Tibial artery (tissue), 4 donors: ENCODE measurements around the gene YWHAB.
"Not testable (repeated sequence)": the region's sequence is repeated elsewhere in the genome, so short reads cannot be mapped to it uniquely, and the experiment has no call there.

Source experiments
- DNase-seq, 2 donors: peaks; one replicate each; pipeline ENCODE4 v3.0.0-alpha.2; 2019
- H3K27ac ChIP-seq, 2 donors: fragments of 200-600 bp; sonication (generic) in 1 of 2; 1 replicate in 1 of 2; 2 replicates in 1 of 2; pipeline ENCODE4 v1.5.1; 2018 to 2019; ENCODE audit warnings: mild to moderate bottlenecking in 1 of 2
- H3K27me3 ChIP-seq, 2 donors: fragments of 200-600 bp; sonication (generic) in 1 of 2; one replicate each; pipeline versions ENCODE4 v1.5.1 to v1.6.0; 2016 to 2019
- H3K36me3 ChIP-seq, 3 donors: fragments of 200-600 bp; sonication (generic) in 2 of 3; one replicate each; pipeline ENCODE4 v1.5.1; 2016 to 2019; ENCODE audit warnings: mild to moderate bottlenecking in 2 of 3
- H3K4me1 ChIP-seq, 4 donors: fragments of 200-600 bp; sonication (generic) in 2 of 4; 1 replicate in 3 of 4; 2 replicates in 1 of 4; pipeline ENCODE4 v1.5.1; 2016 to 2019
- H3K4me3 ChIP-seq, 2 donors: fragments of 200-600 bp; sonication (generic) in 1 of 2; 1 replicate in 1 of 2; 2 replicates in 1 of 2; pipeline ENCODE4 v1.5.1; 2018 to 2019; ENCODE audit warnings: mild to moderate bottlenecking in 2 of 2
- H3K9me3 ChIP-seq, 3 donors: fragments of 200-600 bp; sonication (generic) in 1 of 3; one replicate each; pipeline ENCODE4 v1.5.1; 2016 to 2019
- intact Hi-C: fragments of 100-400 bp; cut with DNase I; formaldehyde crosslinking; loops from one replicate; pipeline ENCODE4 v1.15.0; 2023; ENCODE audit warnings: low total_unique reads
- TF ChIP-seq, protein P1 (sequence below), 2 experiments: fragments of 200-600 bp in 1 of 2; fragments of 450-650 bp in 1 of 2; IDR thresholded peaks; one replicate each; pipeline ENCODE4 v1.5.1; 2017 to 2019; ENCODE audit warnings: antibody characterized with exemption in 2 of 2, mild to moderate bottlenecking in 1 of 2, moderate library complexity in 1 of 2

YWHAB gene

GRCh38 chr20:44858606-44859360, 26.7 kb upstream of the YWHAB start:
- DNase-seq: no peak
- intact Hi-C loops: no loop called here
- H3K4me3 ChIP-seq: no peak overlapping the region
- peaks cover 0 to 57% (median 26%) of the 10 kb centered on the region in 4 donors for H3K4me1 ChIP-seq
- H3K27ac ChIP-seq: peak overlapping the region; percentile 78 to 83
- H3K9me3 ChIP-seq: no peaks in the 10 kb centered on the region
- no peaks in the 10 kb centered on the region for H3K27me3 ChIP-seq
- TF ChIP-seq, protein P1, sequence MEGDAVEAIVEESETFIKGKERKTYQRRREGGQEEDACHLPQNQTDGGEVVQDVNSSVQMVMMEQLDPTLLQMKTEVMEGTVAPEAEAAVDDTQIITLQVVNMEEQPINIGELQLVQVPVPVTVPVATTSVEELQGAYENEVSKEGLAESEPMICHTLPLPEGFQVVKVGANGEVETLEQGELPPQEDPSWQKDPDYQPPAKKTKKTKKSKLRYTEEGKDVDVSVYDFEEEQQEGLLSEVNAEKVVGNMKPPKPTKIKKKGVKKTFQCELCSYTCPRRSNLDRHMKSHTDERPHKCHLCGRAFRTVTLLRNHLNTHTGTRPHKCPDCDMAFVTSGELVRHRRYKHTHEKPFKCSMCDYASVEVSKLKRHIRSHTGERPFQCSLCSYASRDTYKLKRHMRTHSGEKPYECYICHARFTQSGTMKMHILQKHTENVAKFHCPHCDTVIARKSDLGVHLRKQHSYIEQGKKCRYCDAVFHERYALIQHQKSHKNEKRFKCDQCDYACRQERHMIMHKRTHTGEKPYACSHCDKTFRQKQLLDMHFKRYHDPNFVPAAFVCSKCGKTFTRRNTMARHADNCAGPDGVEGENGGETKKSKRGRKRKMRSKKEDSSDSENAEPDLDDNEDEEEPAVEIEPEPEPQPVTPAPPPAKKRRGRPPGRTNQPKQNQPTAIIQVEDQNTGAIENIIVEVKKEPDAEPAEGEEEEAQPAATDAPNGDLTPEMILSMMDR (IDR thresholded peaks at IDR 0.05): no peak
- no peaks in the 10 kb centered on the region for H3K36me3 ChIP-seq

DNA sequence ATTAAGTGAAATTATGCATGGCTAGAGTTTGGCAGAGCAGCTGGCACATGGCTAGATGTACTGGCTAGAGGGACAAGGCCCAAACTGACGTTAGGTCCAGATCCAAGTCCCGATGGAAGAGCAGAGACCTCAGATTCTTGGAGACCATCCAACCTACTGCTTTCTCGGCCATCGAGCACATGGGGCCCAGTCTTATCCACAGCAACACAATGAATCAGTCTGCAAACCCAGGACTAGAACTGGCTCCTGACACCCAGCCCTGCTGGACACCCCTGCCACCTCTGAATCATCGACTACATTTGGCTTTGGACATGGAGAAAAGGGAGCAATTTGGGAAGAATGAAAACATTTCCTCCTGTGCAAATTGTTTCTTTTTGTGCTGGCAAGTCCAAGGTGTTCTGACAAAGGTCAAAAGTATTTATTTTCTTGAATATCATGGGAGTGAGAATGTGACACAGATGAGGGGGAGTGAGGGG, 23.9 kb upstream of the YWHAB start:
- H3K27me3 ChIP-seq: no peaks in the 10 kb centered on the region
- peaks cover 0 to 59% (median 26%) of the 10 kb centered on the region in 4 donors for H3K4me1 ChIP-seq
- no peak overlapping the region for H3K4me3 ChIP-seq
- intact Hi-C loops: no loop called here
- DNase-seq: peak; percentile 88 to 92
- no peaks in the 10 kb centered on the region for H3K36me3 ChIP-seq
- TF ChIP-seq, protein P1 (IDR thresholded peaks at IDR 0.05): no peak
- H3K9me3 ChIP-seq: no peaks in the 10 kb centered on the region
- H3K27ac ChIP-seq: peak overlapping the region; percentile 82 to 83

DNA sequence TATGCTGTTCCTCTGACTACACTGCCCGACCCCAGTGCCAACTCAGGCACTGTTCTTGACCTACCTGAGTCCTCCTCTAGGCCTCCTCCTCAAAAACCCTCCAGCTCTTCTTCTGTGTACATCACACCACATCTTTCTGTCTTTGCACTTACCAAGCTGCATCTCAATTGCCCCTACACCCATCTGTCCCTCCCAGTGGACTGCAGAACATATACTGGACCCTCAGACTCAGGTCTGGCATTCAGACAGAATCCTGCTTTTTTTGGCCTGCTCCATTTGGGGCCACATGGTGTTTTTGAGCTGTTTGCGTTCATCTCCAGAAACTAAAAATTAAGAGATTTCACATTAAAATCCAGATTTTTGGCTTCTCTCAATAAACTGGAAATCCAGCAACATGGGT, 23.2 kb upstream of the YWHAB start:
- DNase-seq: no peak

DNA sequence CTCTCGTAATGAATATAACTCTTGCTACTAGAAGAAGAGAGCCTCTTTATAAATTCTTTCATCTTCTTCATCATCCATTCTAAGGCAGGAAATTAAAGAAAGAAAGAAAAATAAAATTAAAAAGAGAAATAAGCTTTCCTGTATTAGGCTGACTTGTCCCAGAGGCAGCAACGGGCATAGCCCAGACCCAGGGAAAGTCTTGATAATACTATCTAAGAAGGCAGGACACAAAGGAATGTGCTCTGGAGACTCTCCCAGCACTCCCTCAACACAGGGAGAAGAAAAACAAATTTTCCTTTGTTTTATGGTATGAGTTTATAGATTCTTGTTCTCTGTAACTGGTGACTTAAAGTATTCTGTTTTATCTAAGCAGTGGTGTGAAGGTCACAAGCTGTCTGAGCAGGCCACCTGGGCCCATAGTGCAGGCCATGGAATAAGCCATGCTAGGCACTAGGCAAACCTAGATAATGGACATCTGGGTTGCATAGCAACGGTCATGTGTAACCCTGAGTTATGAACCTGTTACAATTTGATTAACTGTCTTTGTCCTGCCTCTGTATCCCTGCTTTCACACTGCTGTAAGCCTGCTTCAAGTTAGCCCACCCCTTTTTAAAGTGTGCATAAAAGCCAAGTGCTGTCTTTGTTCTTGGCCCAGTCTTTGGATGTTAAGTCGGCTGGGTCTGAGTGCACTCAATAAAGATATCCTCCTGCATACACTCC, 22.0 kb upstream of the YWHAB start:
- intact Hi-C loops, H3K27me3 ChIP-seq, DNase-seq, H3K4me3 ChIP-seq, H3K36me3 ChIP-seq, H3K9me3 ChIP-seq: not testable (repeated sequence)
- Histone ChIP-seq H3K4me1 (peaks cover 0 to 61% (median 36%) of the 10 kb centered on the region in 4 donors), H3K27ac (peak overlapping the region; percentile 82 to 83)

More for the DNA sequence above, 23.2 kb upstream of the YWHAB start:
- intact Hi-C loops: no loop called here
- no peak overlapping the region for H3K4me3 ChIP-seq
- H3K9me3 ChIP-seq: no peaks in the 10 kb centered on the region
- H3K4me1 ChIP-seq: peaks cover 0 to 66% (median 33%) of the 10 kb centered on the region in 4 donors
- TF ChIP-seq, protein P1 (IDR thresholded peaks at IDR 0.05): no peak
- H3K27ac ChIP-seq: peak overlapping the region; percentile 82 to 83
- no peaks in the 10 kb centered on the region for H3K27me3 ChIP-seq
- no peaks in the 10 kb centered on the region for H3K36me3 ChIP-seq

DNA sequence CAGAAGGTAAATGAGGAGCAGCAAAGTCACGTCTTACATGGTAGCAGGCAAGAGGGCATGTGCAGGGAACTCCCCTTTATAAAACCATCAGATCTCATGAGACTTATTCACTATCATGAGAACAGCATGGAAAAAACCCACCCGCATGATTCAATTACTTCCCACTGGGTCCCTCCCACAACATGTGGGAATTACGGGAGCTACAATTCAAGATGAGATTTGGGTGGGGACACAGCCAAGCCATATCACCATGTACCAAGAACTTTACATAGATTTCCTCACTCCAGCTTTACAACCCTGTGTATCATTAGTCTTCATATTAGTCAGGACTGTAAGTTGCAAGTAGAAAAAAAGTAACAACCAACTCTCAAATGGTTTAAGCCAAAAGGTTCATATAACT, 21.0 kb upstream of the YWHAB start:
- DNase-seq, H3K9me3 ChIP-seq, H3K27ac ChIP-seq, H3K4me3 ChIP-seq, intact Hi-C loops, H3K27me3 ChIP-seq, H3K36me3 ChIP-seq: not testable (repeated sequence)
- H3K4me1 ChIP-seq: peaks cover 0 to 52% (median 35%) of the 10 kb centered on the region in 4 donors

- DNase-seq: no peak
- Histone ChIP-seq H3K4me3 (no peak overlapping the region), H3K9me3 (no peaks in the 10 kb centered on the region), H3K36me3 (no peaks in the 10 kb centered on the region), H3K4me1 (peaks cover 0 to 31% (median 24%) of the 10 kb centered on the region in 4 donors), H3K27me3 (no peaks in the 10 kb centered on the region), H3K27ac (peak overlapping the region; percentile 16 to 26)
- TF ChIP-seq, protein P1 (IDR thresholded peaks at IDR 0.05): no peak
- intact Hi-C loops: loop anchor here (5.0 kb wide), 2 partner anchors 120 to 185 kb away; partner anchors contain the start of gene KCNK15
Observed at GRCh38 chr20:44866703-44867335, 18.7 kb upstream of the YWHAB start.
